ENCODE measurements around the gene CDCP2. TPM values are rescaled to one million over a fixed set of nuclear protein-coding genes. Genes with fewer than 3 reads are reported as not detected.

Gene CDCP2
- total RNA-seq, 1 experiment from 2014 or later, result not detected

DNA sequence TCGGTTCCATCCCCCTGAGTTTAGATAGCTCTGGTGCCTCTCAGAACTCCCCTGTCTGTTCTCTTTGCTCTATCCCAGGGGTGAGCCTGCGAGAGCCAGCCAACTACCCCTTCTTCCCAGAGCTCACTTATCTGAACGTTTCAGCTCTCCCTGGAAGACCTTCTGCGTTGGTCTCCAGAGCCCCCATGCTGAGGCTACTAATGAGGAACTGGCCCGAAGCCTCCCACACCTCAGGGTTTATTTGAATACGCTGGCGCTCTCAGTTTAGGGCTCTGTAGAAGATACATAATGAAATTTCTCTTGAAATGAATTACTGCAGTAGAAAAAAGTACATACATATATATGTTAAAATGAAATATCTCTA, 55.9 kb downstream of the CDCP2 start:
- TF ChIP-seq CTCF (IDR thresholded peaks at IDR 0.05) (no peak), POLR2AphosphoS5 (IDR thresholded peaks at IDR 0.05; ENCODE audit: low read depth, low read length) (no peak), SIN3A (IDR thresholded peaks at IDR 0.05; ENCODE audit: borderline replicate concordance, insufficient read depth, low read depth, low read length) (no peak)
- TF ChIP-seq, protein P1, sequence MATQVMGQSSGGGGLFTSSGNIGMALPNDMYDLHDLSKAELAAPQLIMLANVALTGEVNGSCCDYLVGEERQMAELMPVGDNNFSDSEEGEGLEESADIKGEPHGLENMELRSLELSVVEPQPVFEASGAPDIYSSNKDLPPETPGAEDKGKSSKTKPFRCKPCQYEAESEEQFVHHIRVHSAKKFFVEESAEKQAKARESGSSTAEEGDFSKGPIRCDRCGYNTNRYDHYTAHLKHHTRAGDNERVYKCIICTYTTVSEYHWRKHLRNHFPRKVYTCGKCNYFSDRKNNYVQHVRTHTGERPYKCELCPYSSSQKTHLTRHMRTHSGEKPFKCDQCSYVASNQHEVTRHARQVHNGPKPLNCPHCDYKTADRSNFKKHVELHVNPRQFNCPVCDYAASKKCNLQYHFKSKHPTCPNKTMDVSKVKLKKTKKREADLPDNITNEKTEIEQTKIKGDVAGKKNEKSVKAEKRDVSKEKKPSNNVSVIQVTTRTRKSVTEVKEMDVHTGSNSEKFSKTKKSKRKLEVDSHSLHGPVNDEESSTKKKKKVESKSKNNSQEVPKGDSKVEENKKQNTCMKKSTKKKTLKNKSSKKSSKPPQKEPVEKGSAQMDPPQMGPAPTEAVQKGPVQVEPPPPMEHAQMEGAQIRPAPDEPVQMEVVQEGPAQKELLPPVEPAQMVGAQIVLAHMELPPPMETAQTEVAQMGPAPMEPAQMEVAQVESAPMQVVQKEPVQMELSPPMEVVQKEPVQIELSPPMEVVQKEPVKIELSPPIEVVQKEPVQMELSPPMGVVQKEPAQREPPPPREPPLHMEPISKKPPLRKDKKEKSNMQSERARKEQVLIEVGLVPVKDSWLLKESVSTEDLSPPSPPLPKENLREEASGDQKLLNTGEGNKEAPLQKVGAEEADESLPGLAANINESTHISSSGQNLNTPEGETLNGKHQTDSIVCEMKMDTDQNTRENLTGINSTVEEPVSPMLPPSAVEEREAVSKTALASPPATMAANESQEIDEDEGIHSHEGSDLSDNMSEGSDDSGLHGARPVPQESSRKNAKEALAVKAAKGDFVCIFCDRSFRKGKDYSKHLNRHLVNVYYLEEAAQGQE (IDR thresholded peaks at IDR 0.05; ENCODE audit: insufficient read depth in 1 of 2, low read depth in 2 of 2, low read length in 1 of 2), result no peak
- intact Hi-C loops (cut with micrococcal nuclease; ENCODE audit: unreplicated experiment), result no loop called here

GRCh38 chr1:54096227-54096876, 56.4 kb downstream of the CDCP2 start:
- no peak overlapping the region for H3K27ac ChIP-seq (ENCODE audit: low read length)
- ChIA-PET CTCF (no interaction called here), POLR2A (no interaction called here)
- no peaks in the 10 kb centered on the region for H3K4me1 ChIP-seq (ENCODE audit: control insufficient read depth, insufficient read depth, low read length)
- no peaks in the 10 kb centered on the region for H3K9me3 ChIP-seq (ENCODE audit: control insufficient read depth, insufficient read depth, low read depth, low read length)
- TF ChIP-seq POLR2AphosphoS5 (IDR thresholded peaks at IDR 0.05; ENCODE audit: low read depth, low read length) (no peak), TCF7L2 (IDR thresholded peaks at IDR 0.05; ENCODE audit: low read depth, low read length) (no peak), CTCF (IDR thresholded peaks at IDR 0.05) (no peak), SIN3A (IDR thresholded peaks at IDR 0.05; ENCODE audit: borderline replicate concordance, insufficient read depth, low read depth, low read length) (no peak)
- TF ChIP-seq, protein P1 (IDR thresholded peaks at IDR 0.05; ENCODE audit: insufficient read depth in 1 of 2, low read depth in 2 of 2, low read length in 1 of 2), result no peak
- intact Hi-C loops (cut with micrococcal nuclease; ENCODE audit: unreplicated experiment), result no loop called here
- no peaks in the 10 kb centered on the region for H3K27me3 ChIP-seq (ENCODE audit: control insufficient read depth, insufficient read depth, low read length)
- H3K36me3 ChIP-seq (ENCODE audit: control insufficient read depth, insufficient read depth, low read length), result no peaks in the 10 kb centered on the region
- no TSS peak for BruUV-seq (replicated peaks)
- in situ Hi-C loops (cut with HindIII; ENCODE audit: low pct_unique_long_range_greater_than_20kb, low sequenced_read_pairs), result no loop called here
- ATAC-seq (no peak), DNase-seq (ENCODE audit: low read depth, low spot score) (no peak)
- no peak overlapping the region for H3K4me3 ChIP-seq (ENCODE audit: low read depth in 2 of 2, low read length in 2 of 2)

More for the DNA sequence above, 55.9 kb downstream of the CDCP2 start:
- no peaks in the 10 kb centered on the region for H3K9me3 ChIP-seq (ENCODE audit: control insufficient read depth, insufficient read depth, low read depth, low read length)
- no peak overlapping the region for H3K27ac ChIP-seq (ENCODE audit: low read length)
- no TSS peak for BruUV-seq (replicated peaks)
- ChIA-PET CTCF (no interaction called here), POLR2A (interaction anchor here (0.6 kb wide), 1 partner anchor 265 kb away, joined by 4 read pairs; no protein-coding TSS in a partner anchor)
- DNase-seq (ENCODE audit: low read depth, low spot score) (no peak), ATAC-seq (no peak)
- H3K4me1 ChIP-seq (ENCODE audit: control insufficient read depth, insufficient read depth, low read length), result no peaks in the 10 kb centered on the region
- in situ Hi-C loops (cut with HindIII; ENCODE audit: low pct_unique_long_range_greater_than_20kb, low sequenced_read_pairs), result no loop called here
- H3K36me3 ChIP-seq (ENCODE audit: control insufficient read depth, insufficient read depth, low read length), result no peaks in the 10 kb centered on the region
- no peaks in the 10 kb centered on the region for H3K27me3 ChIP-seq (ENCODE audit: control insufficient read depth, insufficient read depth, low read length)
- H3K4me3 ChIP-seq (ENCODE audit: low read depth in 2 of 2, low read length in 2 of 2), result no peak overlapping the region
